LNCAP (cell line): ENCODE data around the gene ZNF536.

Source experiments
- CTCF ChIP-seq: fragments of 450-650 bp; IDR thresholded peaks from 2 replicates; pipeline ENCODE4 v1.5.1; 2017; ENCODE audit warnings: mild to moderate bottlenecking

ZNF536 gene

GRCh38 chr19:30344446-30345425 lies 27.4 kb upstream of the ZNF536 start:
- no peak for TF ChIP-seq CTCF

GRCh38 chr19:30345686-30346085 lies 26.5 kb upstream of the ZNF536 start:
- TF ChIP-seq CTCF, result no peak

- no peak for TF ChIP-seq CTCF
Measured at GRCh38 chr19:30349131-30349730, 23.0 kb upstream of the ZNF536 start.

GRCh38 chr19:30350692-30351663 lies 21.2 kb upstream of the ZNF536 start:
- no peak for TF ChIP-seq CTCF

- no peak for TF ChIP-seq CTCF
Measured at GRCh38 chr19:30351774-30352173, 20.4 kb upstream of the ZNF536 start.

- TF ChIP-seq CTCF, result no peak
Measured at GRCh38 chr19:30353394-30353945, 18.7 kb upstream of the ZNF536 start.

GRCh38 chr19:30355586-30355985 lies 16.6 kb upstream of the ZNF536 start:
- no peak for TF ChIP-seq CTCF
